GM19035 (cell line): ENCODE measurements around the gene LARGE2.

Experiments used
- ATAC-seq: cut with Tn5 transposase; IDR thresholded peaks from one replicate; pipeline ENCODE4 v1.9.1; 2021; ENCODE audit not compliant: unreplicated experiment

Gene LARGE2

GRCh38 chr11:45922425-45923082 is at the start of gene LARGE2:
TSS of gene LARGE2 (plus strand) at chr11:45922656. CDS start at chr11:45922883, 227 bp downstream.
- ATAC-seq = no peak

DNA sequence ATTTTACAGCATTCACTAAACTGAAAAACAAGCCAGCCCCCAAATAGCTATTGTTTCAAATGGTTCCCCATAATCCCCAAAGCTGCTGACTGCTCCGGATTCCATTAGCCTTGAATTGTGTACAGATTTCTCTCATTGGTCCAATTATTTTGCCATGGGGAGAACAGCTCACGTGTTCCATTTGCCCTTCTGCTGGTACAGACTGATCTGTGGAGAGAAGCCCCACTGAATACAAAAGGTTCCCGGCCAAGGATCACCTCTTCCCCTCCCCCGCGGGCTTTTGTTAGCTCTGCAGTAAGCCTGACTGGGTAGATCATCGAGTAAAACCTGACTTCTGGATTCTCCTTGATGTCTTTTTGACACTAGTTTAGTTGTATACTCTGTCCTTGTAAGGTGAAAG is 46.1 kb upstream of the LARGE2 start:
- ATAC-seq = no peak

DNA sequence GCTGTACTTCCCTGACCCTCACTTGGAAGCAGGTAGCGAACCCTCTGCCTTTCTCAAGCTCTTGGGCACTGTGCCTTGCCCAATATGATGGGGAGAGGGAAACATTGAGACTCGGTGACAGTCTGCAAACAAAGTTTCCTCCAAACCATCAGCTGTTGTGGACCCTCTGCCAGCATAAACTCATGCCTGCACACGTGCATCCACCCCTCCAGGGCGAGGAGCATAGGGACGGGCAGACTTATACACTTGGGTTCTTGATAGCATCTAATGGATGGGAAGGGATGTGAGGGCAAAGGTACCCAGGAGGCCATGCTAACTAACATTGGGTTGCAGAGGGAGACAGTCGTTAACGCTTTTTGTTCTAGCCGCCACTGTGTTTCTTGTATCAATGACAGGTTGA is 45.2 kb upstream of the LARGE2 start:
- ATAC-seq = no peak

DNA sequence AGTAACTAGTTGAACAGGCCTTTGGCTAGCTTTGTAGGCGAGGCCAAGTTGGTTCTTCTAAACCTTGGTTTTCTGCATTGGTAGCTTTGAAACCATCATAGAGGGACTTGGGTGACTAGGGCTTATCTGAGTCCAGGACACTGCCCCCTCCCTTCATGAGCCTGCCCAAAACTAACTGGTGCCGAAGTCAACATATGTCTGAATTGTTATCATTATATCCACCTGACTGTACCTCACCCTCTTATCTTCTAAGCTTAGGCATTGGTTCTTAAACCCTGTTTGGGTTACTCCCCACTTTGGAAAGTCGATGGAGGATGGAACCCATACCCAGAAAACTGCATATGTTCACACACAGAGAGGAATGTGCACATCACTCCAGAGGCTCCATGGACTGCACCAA is 44.6 kb upstream of the LARGE2 start:
- ATAC-seq = no peak

DNA sequence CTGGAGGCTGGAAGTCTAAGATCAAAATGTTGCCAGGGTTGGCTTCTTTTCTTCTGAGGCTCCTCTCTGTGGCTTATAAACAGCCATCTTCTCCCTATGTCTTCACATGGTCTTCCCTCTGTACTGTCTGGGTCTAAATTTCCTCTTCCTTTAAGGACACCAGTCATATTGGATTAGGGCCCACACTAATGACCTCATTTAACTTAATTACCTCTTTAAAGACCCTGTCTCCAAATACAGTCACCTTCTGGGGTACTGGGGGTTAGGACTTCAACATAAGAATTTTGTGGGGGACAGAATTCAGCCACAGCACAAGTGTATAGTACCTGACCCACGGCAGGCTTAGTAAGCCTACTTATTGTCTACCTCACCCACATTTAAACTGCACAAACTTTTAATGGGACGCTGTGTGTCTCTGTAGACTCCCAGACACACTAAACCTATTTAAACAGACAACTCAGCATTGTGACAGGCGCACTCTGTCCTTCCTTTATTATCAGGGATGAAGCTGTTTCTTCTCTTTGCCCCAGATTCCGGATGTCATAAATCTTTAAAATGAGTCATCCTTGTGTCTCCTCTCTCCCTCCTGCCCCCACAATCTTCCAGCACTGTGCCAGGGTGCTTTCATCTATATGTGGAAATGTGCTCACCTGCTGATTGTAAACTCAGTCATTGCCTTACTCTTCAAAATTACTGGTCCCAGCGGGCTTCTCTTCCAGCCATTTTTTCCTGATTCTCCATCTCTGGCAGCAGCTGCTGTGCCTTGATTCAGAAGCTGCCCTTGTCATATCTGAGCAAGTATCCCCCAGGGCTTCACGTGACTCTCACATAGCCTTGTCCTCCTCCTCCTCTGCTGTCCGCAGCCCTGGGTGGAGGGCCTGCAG is 42.4 kb upstream of the LARGE2 start:
- no peak for ATAC-seq

DNA sequence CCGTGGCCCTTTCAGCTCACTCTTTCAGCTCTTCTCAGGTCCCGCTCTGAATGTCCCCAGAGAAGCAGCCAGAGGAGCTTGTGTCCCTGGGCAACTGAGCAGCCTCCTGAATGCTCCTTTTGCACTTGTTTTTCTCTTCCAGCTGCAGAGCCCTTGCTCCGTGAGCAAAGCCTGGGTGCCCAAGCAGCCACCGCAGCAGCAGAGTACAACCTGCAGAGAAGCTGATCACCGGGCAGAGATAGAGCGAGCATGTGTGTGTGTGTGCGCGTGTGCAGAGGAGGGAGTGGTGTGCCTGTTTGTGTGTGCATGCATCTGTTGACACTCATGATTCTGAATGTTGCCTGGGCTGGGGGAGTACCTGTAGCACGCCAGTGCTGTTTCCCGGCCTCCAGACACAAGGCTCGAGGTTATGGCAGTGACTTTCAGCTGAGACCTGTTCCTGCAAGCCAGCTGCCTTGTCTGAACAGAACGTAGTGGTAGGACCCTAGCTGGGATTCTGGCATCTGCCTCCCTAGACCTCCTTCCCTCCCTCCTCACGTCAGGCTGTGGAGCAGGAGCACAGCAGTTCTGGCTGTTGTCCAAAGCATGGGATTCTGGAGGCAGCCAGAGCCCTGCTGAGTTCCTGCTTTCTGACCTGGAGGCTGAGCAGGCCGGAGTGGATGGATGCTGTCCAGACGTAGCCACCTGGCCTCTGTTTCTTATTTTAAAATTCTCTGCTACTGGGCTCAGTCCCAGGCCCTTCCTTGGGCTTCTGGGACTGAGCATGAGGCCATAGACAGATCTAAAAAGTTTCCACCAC is 41.5 kb upstream of the LARGE2 start:
- ATAC-seq = no peak

DNA sequence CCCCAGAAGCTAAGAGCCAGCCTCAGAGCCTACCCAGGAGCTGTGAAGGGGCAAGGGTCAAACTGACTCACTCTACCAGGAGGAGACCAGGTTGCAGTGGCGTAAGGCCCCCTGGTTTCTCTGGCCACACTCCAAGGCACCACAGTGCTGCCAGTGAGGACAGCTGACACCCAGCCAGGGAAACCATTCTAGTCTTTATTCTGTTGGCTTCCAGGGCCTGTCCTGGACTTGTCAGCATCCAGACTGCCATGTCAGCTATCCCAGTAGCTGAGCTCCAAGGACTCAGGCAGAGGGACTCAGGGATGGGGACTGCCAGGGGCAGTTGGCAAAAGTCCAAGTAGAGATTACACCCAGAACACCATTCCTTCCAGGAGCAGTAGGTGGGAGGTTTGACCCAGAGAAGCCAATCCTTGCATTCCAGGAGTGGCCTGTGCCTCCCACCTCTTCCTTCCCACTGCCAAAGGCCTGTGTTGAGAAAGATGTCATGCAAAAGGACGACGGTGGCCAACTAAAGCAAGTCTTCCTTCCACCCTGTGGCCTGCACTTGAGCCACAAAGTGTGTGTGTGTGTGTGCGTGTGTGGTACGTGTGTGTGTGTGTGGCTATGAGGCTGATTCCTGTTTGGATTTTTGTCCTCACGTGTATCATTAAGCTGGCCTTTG is 40.6 kb upstream of the LARGE2 start:
- no peak for ATAC-seq

DNA sequence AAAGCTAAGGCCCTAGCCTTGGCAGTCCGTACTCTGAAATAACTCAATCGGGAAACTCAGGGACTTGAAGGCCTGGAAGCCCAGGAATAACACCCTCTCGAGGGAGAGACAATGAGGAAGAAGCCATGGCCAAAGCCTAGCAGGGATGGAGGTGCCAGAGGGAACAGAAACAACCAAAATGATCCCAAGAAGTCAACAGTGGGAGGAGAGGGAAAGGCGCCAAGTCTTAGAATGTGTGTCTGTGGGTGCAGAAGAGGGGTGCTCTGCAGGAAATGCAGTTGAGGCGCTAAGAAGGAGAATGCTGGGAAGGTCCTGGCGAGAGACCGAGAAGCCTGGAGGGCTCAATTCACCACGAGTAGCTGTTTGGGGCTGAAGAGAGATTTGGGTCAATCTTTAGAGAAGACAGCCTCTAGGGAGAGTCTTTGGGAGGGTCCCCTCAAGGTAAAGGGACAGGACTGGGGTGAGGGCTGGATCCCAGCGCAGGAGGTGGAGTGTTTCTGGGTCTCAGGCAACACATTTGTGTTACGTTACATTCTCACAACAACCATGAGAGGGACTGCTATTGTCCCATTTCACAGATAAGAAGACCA is 37.8 kb upstream of the LARGE2 start:
- ATAC-seq = no peak

- peak; percentile 66 for ATAC-seq
These were observed 37.1 kb upstream of the LARGE2 start, which contains the start of gene MAPK8IP1 for GRCh38 chr11:45885274-45885920. TSS of gene MAPK8IP1 (plus strand) at chr11:45885651. CDS start at chr11:45885821, 170 bp downstream.

GRCh38 chr11:45885921-45886721 is 36.3 kb upstream of the LARGE2 start:
- no peak for ATAC-seq

DNA sequence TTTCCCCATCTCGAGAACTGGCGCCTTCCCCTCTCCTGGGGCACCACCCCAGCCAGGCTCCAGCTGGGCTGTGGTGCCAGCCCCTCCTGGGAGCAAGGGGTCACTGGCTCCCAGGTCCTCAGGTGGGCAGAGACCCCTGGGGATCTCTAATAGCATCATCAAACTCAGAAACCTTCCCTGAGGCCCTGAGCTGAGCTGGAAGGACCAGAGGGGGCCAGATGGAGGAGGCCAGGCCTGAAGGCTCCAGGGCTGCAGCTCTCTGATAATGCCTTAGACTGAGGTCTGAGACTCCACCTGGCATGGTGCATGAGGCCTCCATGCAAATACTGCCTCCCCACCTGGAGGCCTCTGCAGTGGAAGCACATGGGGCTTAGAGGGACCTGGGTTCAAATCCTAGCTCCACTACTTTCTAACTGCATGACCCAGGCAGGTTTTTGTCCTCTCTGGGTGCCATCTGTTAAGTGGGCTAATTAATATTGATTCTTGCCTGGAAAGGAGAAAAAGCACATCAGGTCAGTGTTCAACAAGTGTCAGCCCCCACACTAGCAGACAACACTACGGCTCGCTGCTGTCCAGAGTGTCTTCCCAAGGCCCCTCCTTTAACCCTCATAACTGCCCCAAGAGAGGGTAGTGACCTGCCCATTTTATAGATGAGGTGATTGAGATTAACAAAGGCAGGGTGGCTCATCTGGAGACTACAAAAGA is 35.5 kb upstream of the LARGE2 start:
- ATAC-seq = no peak

DNA sequence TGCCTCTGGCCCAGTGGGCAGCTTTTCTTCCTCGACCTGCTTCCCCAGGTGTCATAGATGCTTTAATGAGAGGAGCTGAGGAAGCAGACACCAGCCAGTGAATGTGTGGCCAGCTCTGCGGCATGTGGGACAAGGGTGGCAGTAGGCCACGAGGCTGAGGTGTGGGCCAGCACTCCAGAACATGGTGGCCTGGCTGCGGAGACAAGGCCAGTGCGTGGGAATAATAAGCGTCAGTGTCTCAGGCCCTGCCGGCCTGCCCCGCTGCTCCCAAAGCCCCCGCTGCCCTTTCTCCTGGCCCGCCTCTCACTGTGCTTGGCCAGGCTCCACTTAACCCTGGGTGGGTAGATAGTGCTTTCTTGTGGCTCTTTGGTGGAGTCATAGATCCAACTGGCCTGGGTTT is 34.9 kb upstream of the LARGE2 start:
- no peak for ATAC-seq

- ATAC-seq = no peak
These were observed 32.9 kb upstream of the LARGE2 start for GRCh38 chr11:45889555-45889954.

DNA sequence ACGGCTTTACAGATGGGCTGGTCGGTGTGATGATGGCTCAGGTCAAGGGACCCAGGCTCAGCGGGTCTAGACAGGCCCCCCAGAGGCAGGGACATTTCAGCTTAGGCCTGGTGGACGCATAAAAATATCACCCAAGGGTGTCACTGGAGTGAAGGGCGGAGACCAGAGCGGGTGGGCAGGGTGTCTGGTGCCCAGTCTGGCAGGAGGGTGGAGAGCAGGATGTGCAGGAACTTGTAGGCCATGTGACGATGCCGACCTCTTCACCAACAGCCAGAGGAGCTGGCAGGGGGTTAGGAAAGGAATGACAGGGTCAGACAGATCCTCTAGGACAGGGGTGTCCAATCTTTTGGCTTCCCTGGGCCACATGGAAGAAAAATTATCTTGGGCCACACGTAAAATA is 32.5 kb upstream of the LARGE2 start:
- no peak for ATAC-seq

GRCh38 chr11:45890886-45891550 is 31.4 kb upstream of the LARGE2 start:
- no peak for ATAC-seq

GRCh38 chr11:45892856-45893255 is 29.6 kb upstream of the LARGE2 start:
- ATAC-seq = no peak

- ATAC-seq = no peak
These were observed 27.8 kb upstream of the LARGE2 start for GRCh38 chr11:45894555-45895247.
